ENCODE results near the gene PAQR9.
A peak's percentile ranks its signal among the peaks of the same experiment; 100 is the strongest.

PAQR9 gene, protein sequence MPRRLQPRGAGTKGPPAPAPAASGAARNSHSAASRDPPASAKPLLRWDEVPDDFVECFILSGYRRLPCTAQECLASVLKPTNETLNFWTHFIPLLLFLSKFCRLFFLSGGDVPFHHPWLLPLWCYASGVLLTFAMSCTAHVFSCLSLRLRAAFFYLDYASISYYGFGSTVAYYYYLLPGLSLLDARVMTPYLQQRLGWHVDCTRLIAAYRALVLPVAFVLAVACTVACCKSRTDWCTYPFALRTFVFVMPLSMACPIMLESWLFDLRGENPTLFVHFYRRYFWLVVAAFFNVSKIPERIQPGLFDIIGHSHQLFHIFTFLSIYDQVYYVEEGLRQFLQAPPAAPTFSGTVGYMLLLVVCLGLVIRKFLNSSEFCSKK

DNA sequence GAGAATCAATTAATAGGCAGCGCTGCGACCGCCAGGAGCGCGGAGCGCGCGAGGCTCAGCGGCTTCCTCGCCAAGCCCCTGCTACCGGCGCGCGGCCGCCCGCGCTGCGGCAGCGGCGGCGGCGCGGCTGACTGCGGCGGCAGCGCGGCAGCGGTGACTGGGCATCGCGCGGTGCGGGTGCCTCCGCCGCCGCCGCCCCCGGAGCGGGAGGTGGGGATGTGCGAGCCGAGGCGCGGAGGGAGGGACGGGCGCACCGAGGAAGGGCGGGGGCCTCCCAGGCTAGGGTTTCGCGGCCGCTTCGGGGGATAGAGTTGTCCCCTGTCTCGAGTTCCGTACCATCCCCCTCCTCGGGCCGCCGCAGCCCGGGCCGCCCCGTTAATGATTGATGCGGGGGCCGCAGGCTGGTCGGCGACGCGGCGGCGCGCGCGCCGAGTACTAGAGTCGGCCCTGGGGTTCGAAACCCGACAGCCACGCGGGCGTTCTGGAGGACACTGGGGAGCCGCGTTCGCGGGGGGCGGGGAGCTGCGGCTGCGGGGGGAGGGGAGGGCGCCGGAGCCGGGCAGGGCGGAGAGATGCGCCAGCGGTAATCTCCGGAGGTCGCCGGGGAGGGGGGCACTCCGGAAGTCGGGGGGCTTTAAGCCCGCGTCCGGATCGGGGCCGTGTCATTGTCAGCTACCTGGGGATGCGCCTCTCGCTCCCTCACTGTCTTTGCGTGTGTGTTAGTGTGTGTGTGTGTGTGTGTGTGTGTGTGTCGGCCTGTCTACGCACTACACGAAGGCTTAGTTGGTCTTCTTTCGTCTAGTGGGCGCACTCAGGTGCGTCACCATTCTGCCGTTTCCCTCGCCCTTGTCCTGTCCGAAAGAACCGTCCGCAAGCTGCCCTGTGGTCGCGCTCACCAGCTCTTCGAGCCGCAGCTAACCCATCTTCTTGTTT is at the start of gene PAQR9:
TSS of gene PAQR9 (minus strand) at position 159 of the 933 bp plus-strand sequence. CDS start 338 bp downstream, outside the sequence.
- Histone ChIP-seq H3K27me3 (ENCODE audit: insufficient read depth, low read length) (peaks cover 51% of the 10 kb centered on the region), H3K9me3 (ENCODE audit: insufficient read depth, low read depth, low read length) (no peaks in the 10 kb centered on the region), H3K36me3 (ENCODE audit: insufficient read depth, low read depth, low read length) (no peaks in the 10 kb centered on the region), H3K4me3 (ENCODE audit: low read length) (peak within 1 kb of the TSS; percentile 79), H3K4me1 (ENCODE audit: insufficient read depth, low read length) (no peaks in the 10 kb centered on the region), H3K27ac (ENCODE audit: low read length) (no peak within 1 kb of the TSS), H3K9ac (ENCODE audit: low read depth, low read length) (peak within 1 kb of the TSS; percentile 69; the same call in 1 of the 2 replicates)

DNA sequence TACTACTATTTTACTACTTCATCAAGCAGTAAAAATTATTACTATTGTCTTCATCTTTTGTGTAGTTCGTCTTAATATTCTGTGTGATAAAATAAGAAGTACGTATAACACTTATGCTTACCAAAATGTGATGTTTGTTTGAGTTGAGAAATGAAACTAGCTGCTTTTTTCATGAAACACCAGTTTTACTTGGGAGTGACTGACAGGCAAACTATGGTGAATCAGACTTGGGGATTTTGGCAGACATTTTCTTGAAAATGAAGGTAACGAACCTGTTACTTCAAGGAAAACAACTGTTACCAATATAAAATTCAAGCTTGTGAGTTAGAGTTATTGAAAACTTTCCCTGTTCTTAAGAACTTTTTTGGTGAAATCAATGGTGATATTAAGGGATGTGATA is 48.2 kb upstream of the PAQR9 start:
- peaks cover 51% of the 10 kb centered on the region for H3K36me3 ChIP-seq (ENCODE audit: insufficient read depth, low read depth, low read length)
- H3K9ac ChIP-seq (ENCODE audit: low read depth, low read length): no peak overlapping the region
- no peak overlapping the region for H3K27ac ChIP-seq (ENCODE audit: low read length)
- no peaks in the 10 kb centered on the region for H3K9me3 ChIP-seq (ENCODE audit: insufficient read depth, low read depth, low read length)
- no peak overlapping the region for H3K4me3 ChIP-seq (ENCODE audit: low read length)
- H3K27me3 ChIP-seq (ENCODE audit: insufficient read depth, low read length): no peaks in the 10 kb centered on the region
- H3K4me1 ChIP-seq (ENCODE audit: insufficient read depth, low read length): peaks cover 4% of the 10 kb centered on the region; the same call in 1 of the 2 replicates

DNA sequence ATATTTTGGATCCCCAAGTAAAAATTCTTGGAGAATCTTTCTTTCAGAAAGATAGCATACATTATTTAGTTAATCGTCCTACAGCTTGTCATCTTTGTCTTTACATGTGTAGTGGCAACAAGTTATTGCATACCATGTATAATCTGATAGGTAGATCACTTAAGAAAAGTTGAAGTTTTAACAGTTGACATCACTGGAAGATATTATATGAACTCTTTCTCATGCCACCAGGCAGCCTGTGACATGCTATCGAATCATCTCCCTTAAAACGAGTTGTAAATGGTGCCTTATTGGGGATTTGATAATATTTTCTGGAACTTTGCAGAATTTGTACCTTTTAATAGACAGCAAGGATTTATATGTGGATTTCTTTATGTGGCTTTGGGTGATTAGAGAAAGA is 46.5 kb upstream of the PAQR9 start:
- no peak overlapping the region for H3K27ac ChIP-seq (ENCODE audit: low read length)
- H3K4me1 ChIP-seq (ENCODE audit: insufficient read depth, low read length): peaks cover 4% of the 10 kb centered on the region; the same call in 1 of the 2 replicates
- no peaks in the 10 kb centered on the region for H3K9me3 ChIP-seq (ENCODE audit: insufficient read depth, low read depth, low read length)
- H3K27me3 ChIP-seq (ENCODE audit: insufficient read depth, low read length): no peaks in the 10 kb centered on the region
- peaks cover 38% of the 10 kb centered on the region for H3K36me3 ChIP-seq (ENCODE audit: insufficient read depth, low read depth, low read length)
- no peak overlapping the region for H3K9ac ChIP-seq (ENCODE audit: low read depth, low read length)
- H3K4me3 ChIP-seq (ENCODE audit: low read length): no peak overlapping the region

DNA sequence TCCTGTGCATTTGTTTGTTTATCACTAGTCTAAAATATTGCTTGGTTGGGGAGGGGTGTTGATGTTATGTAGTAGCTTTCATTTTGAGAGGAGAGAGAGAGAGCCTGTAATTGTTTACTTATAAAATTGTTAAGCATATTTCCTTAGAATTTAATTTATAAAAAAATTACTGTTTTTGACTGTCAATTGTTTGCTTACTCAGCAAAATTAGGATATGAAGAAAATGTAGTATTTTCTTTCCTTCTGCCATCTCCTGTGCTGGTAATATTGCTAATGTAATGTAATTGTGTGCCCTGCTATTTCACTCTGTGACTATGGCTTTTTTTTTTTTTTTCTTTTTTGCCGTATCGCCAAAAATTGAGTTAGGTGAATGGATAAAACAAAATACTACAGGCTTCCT is 41.3 kb upstream of the PAQR9 start:
- H3K36me3 ChIP-seq (ENCODE audit: insufficient read depth, low read depth, low read length): no peaks in the 10 kb centered on the region
- no peak overlapping the region for H3K9ac ChIP-seq (ENCODE audit: low read depth, low read length)
- no peak overlapping the region for H3K4me3 ChIP-seq (ENCODE audit: low read length)
- H3K27ac ChIP-seq (ENCODE audit: low read length): no peak overlapping the region
- H3K4me1 ChIP-seq (ENCODE audit: insufficient read depth, low read length): peaks cover 4% of the 10 kb centered on the region; the same call in 1 of the 2 replicates
- no peaks in the 10 kb centered on the region for H3K9me3 ChIP-seq (ENCODE audit: insufficient read depth, low read depth, low read length)
- H3K27me3 ChIP-seq (ENCODE audit: insufficient read depth, low read length): no peaks in the 10 kb centered on the region

DNA sequence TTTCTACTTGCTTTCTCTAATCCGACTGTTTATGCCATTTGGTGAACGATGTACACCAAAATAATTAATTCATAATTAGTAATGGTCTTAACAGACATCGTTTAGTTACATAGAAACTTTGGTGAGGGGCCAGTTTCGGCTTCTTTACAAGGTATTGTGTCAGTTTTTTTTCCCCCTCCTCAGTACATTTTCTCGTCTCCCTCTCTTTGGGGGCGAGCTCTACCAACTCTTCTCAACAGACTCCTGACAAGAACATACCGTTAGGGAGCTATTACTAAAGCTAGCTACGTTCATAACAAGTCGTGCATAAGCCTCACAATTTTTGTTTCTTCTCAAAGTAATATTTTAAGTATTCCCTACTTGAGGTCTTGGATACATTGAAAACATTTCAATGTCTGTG is 39.3 kb upstream of the PAQR9 start:
- H3K36me3 ChIP-seq (ENCODE audit: insufficient read depth, low read depth, low read length): no peaks in the 10 kb centered on the region
- peak overlapping the region; percentile 94 for H3K4me3 ChIP-seq (ENCODE audit: low read length)
- peak overlapping the region; percentile 81 for H3K27ac ChIP-seq (ENCODE audit: low read length)
- H3K4me1 ChIP-seq (ENCODE audit: insufficient read depth, low read length): 0 out of 2 replicates have a peak, but pooled peaks cover 3% of the 10 kb centered on the region
- no peaks in the 10 kb centered on the region for H3K9me3 ChIP-seq (ENCODE audit: insufficient read depth, low read depth, low read length)
- no peaks in the 10 kb centered on the region for H3K27me3 ChIP-seq (ENCODE audit: insufficient read depth, low read length)
- peak overlapping the region; percentile 96 for H3K9ac ChIP-seq (ENCODE audit: low read depth, low read length)

DNA sequence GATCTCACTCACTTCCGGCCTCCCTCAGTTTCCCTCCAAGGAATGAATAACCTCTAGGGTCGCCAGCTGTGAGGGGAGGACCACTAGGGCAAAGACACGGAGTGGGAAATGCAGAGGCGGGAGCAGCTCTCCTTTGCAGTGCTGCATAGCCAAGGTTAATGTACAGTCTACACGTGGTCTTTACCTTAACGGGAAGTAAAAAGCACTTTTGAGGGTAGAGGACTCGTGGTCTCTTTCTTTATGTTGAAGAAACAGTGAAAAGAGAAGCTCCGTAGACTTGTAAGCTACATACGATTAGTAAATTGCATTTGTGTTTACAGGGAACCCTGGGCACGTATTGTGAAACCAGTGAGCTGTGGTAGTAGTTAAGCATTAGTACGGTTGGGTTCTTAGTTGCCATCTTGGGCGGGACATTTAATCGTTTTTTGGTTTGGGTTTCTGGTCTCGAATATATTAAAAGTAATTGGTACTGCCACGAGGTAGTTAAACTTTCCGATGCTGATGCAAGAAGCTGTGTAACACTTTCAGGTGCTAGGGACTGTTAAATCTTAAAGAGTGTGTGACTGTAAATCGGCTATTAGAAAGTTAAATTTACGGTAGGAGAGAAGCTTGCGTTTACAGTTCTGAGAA is 38.7 kb upstream of the PAQR9 start:
- H3K27ac ChIP-seq (ENCODE audit: low read length): peak overlapping the region; percentile 81
- H3K4me3 ChIP-seq (ENCODE audit: low read length): peak overlapping the region; percentile 94
- no peaks in the 10 kb centered on the region for H3K9me3 ChIP-seq (ENCODE audit: insufficient read depth, low read depth, low read length)
- no peaks in the 10 kb centered on the region for H3K27me3 ChIP-seq (ENCODE audit: insufficient read depth, low read length)
- no peaks in the 10 kb centered on the region for H3K36me3 ChIP-seq (ENCODE audit: insufficient read depth, low read depth, low read length)
- 0 out of 2 replicates have a peak, but pooled peaks cover 3% of the 10 kb centered on the region for H3K4me1 ChIP-seq (ENCODE audit: insufficient read depth, low read length)
- peak overlapping the region; percentile 96 for H3K9ac ChIP-seq (ENCODE audit: low read depth, low read length)

DNA sequence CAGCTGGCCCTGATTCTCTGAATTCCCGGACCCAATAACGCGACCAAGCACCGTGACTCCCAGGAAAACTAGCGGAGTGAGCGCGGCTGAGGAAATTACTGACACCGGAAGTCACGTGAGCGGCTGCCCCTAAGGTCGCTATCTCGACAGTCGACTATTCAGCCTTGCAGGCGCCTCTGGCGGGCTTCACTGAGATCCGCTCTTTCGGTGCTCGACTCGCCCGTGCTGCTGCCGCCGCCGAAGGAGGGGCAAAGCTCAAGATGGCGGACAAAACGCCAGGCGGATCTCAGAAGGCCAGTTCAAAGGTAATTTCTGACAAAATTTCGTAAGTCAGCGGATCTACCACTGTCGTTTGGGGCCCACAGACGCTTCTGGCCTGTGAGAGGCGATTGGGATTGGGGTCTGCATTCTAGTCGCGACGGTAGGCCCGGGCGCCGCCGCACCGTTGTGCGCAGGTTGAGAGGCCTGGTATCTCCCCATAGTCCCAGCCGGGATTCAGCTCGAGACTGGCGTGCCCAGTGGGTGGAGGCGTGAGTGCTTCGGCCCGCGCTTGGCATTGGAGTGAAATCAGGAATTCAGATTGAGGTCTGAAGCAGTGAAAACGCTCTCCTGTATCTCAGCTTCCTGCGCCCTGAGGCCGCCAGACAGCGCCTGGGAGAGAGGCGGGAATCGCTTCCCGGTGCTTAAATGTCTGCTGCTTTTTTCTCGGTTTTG is 38.1 kb upstream of the PAQR9 start, which contains the start of gene U2SURP:
TSS of gene U2SURP (plus strand) at position 202 of the 714 bp plus-strand sequence. CDS start at position 261, 59 bp downstream.
- H3K4me1 ChIP-seq (ENCODE audit: insufficient read depth, low read length): 0 out of 2 replicates have a peak, but pooled peaks cover 3% of the 10 kb centered on the region
- H3K36me3 ChIP-seq (ENCODE audit: insufficient read depth, low read depth, low read length): no peaks in the 10 kb centered on the region
- no peaks in the 10 kb centered on the region for H3K9me3 ChIP-seq (ENCODE audit: insufficient read depth, low read depth, low read length)
- peak within 1 kb of the TSS; percentile 94 for H3K4me3 ChIP-seq (ENCODE audit: low read length)
- H3K27ac ChIP-seq (ENCODE audit: low read length): peak within 1 kb of the TSS; percentile 81
- H3K9ac ChIP-seq (ENCODE audit: low read depth, low read length): peak within 1 kb of the TSS; percentile 96
- H3K27me3 ChIP-seq (ENCODE audit: insufficient read depth, low read length): no peaks in the 10 kb centered on the region

DNA sequence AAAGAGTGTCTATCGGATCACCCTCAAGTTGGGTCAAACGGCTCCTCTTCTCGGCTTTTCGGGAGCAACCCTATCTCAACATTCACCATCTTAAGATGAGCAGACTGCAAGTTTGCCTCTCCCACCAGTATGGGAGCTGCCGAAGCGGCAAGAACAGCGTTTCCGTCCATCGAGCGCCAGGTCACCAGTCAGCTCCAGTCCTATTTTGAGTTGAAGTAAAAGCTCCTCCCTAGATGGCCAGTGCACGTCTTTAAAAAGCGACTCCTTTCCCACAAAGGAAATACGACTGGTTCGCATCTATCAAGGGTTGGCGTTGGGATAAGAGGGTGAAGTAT is 37.5 kb upstream of the PAQR9 start:
- Histone ChIP-seq H3K36me3 (ENCODE audit: insufficient read depth, low read depth, low read length) (no peaks in the 10 kb centered on the region), H3K27ac (ENCODE audit: low read length) (no peak overlapping the region), H3K9ac (ENCODE audit: low read depth, low read length) (peak overlapping the region; percentile 96), H3K4me3 (ENCODE audit: low read length) (peak overlapping the region; percentile 94), H3K9me3 (ENCODE audit: insufficient read depth, low read depth, low read length) (no peaks in the 10 kb centered on the region), H3K27me3 (ENCODE audit: insufficient read depth, low read length) (no peaks in the 10 kb centered on the region), H3K4me1 (ENCODE audit: insufficient read depth, low read length) (0 out of 2 replicates have a peak, but pooled peaks cover 3% of the 10 kb centered on the region)

DNA sequence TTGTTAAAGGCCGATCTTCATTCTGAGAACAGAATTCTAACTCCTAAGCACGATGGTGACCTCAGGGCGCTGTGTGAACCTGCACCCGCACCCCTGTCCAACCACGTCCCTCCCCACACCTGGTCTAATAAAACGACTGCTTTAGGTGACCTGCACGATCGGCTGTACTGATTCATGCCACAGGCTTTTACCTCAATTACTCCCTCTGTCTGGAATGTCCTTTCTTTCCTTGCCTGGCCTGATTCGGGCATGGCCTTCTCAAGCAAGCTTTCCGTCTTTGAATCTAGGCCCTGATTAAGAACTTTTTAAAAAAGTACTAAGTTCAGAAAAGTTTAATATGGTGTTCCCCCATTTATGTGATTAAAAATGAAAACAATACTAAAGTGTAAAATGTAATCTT is 37.1 kb upstream of the PAQR9 start:
- Histone ChIP-seq H3K4me1 (ENCODE audit: insufficient read depth, low read length) (0 out of 2 replicates have a peak, but pooled peaks cover 3% of the 10 kb centered on the region), H3K36me3 (ENCODE audit: insufficient read depth, low read depth, low read length) (no peaks in the 10 kb centered on the region), H3K27ac (ENCODE audit: low read length) (no peak overlapping the region), H3K9ac (ENCODE audit: low read depth, low read length) (peak overlapping the region; percentile 96; the same call in 1 of the 2 replicates), H3K4me3 (ENCODE audit: low read length) (peak overlapping the region; percentile 94), H3K27me3 (ENCODE audit: insufficient read depth, low read length) (no peaks in the 10 kb centered on the region), H3K9me3 (ENCODE audit: insufficient read depth, low read depth, low read length) (no peaks in the 10 kb centered on the region)

DNA sequence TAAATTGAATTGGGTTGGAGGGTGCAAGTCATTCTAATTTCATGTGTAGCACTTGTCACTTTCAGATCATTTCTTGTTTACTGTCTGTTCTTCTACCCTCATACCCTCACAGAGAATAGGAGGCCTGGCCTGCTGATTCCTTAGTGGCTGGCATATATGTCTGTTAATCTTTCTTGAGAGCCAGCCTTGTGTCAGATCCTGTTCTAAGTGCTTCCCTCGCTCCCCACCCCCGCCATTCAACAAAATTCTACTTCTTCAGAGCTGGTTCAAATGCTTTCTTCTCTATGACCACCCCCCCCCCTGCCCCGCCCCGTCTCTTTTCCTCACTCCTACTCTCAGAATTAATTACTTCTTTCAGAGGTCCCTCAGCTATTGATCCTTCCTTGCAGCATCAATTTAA is 36.4 kb upstream of the PAQR9 start:
- Histone ChIP-seq H3K9me3 (ENCODE audit: insufficient read depth, low read depth, low read length) (no peaks in the 10 kb centered on the region), H3K9ac (ENCODE audit: low read depth, low read length) (peak overlapping the region; percentile 96; the same call in 1 of the 2 replicates), H3K36me3 (ENCODE audit: insufficient read depth, low read depth, low read length) (no peaks in the 10 kb centered on the region), H3K4me3 (ENCODE audit: low read length) (peak overlapping the region; percentile 94), H3K4me1 (ENCODE audit: insufficient read depth, low read length) (0 out of 2 replicates have a peak, but pooled peaks cover 3% of the 10 kb centered on the region), H3K27ac (ENCODE audit: low read length) (no peak overlapping the region), H3K27me3 (ENCODE audit: insufficient read depth, low read length) (no peaks in the 10 kb centered on the region)

All from iPS-20b (cell line).